NCI-H2196 (cell line): ENCODE data around the gene GABRB3.

Experiments used
- DNase-seq: peaks from one replicate; lab custom pipeline; 2025; ENCODE audit not compliant: unreplicated experiment; lab: John Stamatoyannopoulos, UW

Gene GABRB3

DNA sequence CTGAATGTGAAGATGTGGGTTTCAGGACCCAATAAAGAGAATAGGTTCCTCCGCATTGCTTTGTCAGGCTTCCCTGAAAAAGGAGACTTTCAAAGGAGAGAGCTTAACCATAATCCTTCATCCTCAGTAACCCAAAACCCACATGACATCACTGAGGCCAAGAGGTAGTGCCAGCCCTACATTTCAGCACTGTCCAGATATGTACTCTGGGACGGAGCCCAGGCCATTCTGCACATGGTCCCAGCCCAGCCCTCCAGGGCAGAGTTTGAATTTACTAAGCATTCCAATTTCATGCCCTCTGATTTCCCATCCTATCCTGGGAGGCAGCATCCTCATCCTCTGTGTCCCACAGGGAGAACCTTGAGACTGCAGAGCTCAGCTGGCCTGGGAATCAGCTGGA is 210.5 kb downstream of the GABRB3 start:
- no peak for DNase-seq

DNA sequence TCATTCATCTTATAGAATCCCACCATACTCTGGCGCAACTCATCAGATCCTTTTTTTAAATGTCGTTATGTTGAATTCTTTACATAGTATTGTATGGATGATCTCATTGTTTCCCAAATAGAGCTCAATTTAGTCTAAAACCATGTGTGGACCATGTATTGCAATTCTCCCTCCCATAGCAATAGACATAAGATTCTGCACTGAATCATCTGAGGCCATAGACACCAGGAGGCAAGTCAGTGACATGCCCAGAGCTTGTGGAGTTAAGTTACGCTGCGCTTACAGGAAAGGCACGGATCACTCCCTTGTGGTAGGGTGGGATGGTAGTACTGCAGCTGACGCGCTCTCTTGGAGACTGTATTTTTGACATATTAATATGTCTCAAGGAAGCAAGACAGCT is 211.0 kb downstream of the GABRB3 start:
- no peak for DNase-seq

DNA sequence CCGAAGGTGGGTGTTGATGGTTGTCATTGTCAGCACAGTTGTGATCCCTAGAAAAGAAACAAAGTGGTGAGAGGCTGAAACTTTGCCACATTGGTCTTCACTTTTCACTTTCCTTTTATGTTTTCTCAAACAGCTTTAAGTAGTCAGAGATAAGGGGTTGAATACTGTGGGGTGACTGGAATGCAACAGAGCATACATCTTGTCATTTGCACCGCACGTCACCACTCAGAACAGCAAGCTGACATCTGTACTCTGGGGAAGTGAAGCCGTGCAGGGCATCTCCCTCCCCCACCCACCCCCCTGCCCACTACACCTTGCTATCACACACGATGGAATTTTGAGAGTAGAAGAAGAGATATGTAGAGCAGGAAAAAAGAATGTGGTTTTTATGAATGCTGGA is 211.7 kb downstream of the GABRB3 start:
- no peak for DNase-seq

DNA sequence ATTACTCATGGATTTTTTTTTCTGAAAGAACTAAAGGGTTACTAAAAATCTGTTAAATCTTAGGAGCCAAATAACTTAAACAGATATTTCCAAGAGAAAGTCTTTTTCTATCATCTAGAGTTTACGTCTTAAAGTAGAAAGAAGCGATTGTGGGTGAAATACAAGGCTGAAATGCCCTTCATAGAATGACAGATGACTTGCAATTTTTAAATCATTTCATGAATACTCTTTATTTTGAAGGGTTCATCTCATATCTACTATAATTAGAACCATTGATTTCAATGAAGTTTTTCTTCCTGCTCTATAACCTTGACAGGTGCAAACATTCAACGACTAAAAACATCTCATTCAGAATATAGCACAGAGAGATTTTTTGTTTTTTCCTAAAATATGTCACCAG is 217.0 kb downstream of the GABRB3 start:
- no peak for DNase-seq

DNA sequence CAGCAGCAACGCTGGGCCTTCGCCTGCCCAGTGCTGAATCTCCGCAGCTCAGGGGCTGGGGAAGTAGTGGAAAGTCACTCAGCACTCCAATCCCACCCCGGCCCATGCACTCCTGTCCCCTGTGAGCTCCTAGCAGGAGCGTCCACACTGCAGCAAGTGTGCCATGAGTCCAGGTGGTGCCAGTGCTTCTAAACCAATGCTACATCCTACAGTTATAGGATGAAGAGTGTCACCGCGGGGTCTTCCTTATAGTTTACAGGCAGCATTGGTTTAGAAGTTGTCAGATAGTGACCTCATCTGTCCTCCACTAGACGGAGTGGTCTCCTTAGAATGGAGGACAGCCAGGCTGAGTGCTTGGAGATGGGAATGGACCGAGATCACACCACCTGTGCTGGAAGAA is 221.4 kb downstream of the GABRB3 start:
- DNase-seq: no peak

DNA sequence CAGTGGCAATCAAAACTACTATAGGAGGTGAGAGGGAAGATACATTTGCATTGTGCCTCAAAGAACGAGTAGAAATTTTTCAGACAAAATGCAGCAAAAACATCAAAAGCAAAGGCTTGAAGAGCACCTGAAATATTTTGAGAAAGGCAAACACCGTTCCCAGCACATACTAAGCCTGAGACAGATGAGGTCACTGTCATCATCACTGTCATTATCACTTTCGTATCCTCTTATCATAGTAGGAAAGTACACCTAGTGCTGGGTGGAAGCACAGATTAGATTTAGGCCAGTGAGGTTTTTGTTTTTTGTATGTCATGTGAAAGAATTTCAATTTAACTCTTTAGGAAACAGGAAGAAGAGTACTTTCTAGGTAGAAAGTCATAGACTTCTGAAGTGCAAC is 222.0 kb downstream of the GABRB3 start:
- no peak for DNase-seq

DNA sequence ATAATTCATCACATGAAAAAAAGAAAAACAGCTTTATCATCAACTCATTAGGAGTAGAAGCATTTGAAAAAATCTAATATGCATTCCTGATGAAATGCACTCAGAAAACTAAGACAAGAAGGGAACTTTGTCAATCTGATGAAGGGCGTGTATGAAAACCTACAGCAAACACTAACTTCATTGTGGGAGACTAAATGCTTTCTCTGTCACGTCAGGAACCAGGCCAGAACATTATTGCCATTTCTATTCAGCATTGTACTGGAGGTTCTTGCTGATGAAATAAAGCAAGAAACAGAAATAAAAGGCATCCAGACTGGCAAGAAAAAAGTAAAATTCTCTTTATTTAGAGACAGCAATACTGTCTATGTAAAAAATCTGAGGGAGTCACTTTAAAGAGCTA is 235.2 kb downstream of the GABRB3 start:
- no peak for DNase-seq

DNA sequence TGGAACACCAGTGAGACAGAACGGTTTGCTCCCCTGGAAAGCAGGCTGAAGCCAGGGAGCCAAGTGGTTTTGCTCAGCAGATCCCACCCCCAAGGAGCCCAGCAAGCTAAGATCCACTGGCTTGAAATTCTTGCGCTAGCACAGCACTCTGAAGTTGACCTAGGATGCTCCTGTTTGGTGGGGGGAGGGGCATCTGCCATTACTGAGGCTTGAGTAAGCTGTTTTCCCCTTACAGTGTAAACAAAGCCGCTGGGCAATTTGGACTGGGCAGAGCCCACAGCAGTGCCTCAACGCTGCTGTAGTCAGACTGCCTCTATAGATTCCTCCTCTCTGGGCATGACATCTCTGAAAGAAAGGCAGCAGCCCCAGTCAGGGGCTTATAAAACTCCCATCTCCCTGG is 241.4 kb downstream of the GABRB3 start:
- no peak for DNase-seq

DNA sequence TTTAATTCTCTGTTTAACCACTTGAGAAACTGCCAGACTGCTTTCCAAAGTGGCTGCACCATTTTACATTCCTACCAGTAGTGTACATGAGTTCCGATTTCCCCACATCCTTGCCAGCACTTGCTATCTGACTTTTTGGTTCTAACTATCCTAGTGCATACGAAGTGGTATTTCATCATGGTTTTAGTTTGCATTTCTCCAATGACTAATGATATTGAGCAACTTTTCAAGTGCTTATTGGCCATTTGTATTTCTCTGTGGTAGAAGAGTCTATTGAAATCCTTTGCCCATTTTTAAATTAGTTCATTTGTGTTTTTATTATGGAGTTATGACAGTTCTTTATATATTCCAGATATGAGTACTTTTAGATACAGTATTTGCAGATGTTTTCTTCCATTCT is 247.8 kb downstream of the GABRB3 start:
- DNase-seq: no peak

DNA sequence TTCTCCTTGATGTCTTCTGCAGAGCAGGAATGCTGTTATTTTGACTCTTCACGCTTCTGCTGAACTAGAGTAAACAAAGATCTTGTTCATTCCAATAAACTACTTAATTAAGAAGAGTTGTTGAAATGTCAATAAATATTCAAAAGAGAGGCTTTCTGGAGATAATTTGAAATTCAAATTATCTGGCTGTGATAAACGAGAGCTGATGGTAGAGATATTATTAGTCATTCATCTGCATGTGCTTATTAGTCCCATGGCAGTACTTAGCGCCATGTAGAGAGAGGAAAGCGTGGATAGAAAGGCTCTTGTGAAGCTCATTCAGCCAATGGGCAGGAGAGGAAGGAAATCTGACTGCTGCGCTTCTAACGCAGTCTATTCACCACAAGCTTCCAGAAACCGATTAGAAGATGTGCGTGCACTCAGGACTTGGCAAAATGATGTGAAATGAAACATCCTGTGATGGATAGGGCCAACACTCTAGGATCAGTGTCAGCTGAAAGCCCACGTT is 251.1 kb downstream of the GABRB3 start:
- no peak for DNase-seq

DNA sequence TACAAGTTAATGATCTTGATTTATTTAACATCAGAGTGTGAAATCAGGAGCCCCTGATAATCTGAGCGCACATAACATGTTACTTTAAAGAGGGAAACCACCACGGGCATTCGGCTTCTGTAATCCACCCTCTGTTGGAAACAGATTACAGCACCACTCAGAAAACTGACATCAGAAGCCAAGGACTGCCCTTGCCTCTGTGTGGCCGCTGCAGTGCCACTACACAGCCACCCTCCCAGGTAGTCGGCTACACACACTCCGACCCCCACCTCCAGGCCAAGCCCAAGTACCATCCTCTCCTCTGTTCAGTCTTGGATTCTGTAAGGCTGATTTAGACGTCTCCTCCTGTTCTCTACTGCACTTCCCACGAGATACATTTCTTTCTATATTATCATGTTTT is 251.7 kb downstream of the GABRB3 start:
- no peak for DNase-seq

DNA sequence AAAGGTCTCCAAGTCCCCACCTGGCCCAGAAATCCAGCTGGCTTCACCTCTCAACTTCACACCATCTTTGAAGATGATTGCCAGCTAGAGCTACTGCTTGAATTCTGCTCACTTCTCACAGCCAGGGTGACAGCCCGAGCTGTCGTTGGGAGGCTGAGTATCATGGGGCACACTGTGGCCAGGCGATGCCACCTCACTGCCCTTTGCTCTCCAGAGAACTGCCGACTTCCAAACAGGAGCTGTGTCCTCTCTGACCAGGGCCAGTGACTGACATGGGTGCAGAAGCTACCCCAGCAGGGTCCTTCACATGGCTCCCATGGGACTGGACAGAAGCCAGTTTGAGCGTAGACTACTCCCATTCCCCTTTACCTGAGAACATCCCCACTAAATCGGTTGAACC is 254.0 kb downstream of the GABRB3 start:
- no peak for DNase-seq

DNA sequence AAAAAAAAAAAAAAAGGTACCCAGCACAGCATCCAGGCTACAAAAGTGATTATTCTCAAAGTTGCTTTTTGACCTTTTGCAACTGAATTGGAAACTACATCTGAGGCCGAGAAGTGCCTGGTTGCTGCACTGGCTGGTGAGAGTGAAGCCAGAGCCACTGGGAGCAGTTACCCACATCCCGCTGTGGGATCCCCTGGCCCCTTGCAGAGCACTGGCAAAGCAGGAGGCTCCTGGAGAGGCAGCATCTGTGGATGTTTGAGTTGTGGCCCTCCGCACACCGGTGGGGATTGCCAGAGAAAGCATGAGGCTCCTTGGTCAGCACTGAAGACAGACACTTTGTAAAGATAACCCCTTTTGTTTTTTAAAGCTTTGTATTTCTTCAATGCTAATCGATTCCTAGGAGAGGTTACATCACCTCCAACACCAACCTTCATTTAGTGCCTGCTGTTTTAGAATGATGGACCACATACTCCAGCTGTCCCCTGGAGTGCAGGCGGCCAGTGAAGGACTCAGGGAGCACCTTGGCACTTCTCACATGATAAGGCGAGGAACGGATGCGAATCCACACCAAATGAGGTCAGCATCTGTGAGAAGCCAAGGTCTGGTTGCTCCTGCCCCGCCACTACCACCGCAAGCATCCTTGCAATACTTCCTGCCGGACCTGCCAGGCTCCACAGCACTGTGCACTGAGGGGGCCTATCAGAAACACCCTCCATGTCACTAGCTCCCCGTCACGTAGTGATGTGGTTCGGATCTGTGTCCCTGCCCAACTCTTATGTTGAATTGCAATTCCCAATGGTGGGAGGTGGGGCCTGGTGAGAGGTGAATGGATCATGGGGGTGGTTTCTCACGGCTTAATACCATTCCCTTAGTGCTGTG is 256.5 kb downstream of the GABRB3 start:
- no peak for DNase-seq

DNA sequence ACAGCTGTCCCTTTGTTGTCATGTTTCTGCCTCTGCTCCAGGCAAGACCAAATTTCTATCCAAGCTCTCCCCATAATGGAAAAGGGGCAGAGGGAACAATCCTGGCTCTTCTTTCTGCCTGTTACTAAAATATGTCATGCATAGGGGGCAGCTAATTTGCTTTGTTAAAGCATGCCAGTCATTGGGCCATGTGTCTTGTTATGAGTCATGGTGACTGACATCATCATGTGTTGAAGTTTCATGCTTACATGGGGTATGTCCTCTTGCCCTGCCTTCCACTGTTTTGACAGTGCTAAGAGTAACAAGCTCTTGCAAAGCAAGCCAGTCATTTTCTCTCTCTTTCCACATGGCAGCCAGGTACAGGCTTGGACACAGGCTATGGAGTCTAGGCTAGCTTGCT is 268.9 kb downstream of the GABRB3 start:
- no peak for DNase-seq
